ENCODE data around the gene CAPN9.

The CAPN9 gene

GRCh38 chr1:230786385-230786753 lies 39.2 kb downstream of the CAPN9 start:
- Histone ChIP-seq H3K9me2 (replicated peaks; ENCODE audit: control insufficient read depth, low read length) (no peaks in the 10 kb centered on the region), H3K4me3 (ENCODE audit: low read length) (no peak overlapping the region), H3K36me3 (ENCODE audit: control insufficient read depth, low read length) (no peaks in the 10 kb centered on the region), H3K27me3 (ENCODE audit: control insufficient read depth, low read length) (peaks cover 3% of the 10 kb centered on the region; the same call in 1 of the 2 replicates), H3K79me2 (ENCODE audit: control insufficient read depth, low read length) (no peaks in the 10 kb centered on the region), H3K27ac (ENCODE audit: low read depth, low read length) (no peak overlapping the region), H4K20me1 (ENCODE audit: control insufficient read depth, insufficient read depth, low read depth, low read length) (no peaks in the 10 kb centered on the region), H3F3A (ENCODE audit: control insufficient read depth, insufficient read depth) (no peaks in the 10 kb centered on the region), H3K4me1 (ENCODE audit: control insufficient read depth, low read length) (no peaks in the 10 kb centered on the region), H3K4me2 (ENCODE audit: low read length) (no peak overlapping the region), H3K9me3 (ENCODE audit: control insufficient read depth, insufficient read depth, low read length) (no peaks in the 10 kb centered on the region)
- no peak for TF ChIP-seq EZH2phosphoT487 (IDR thresholded peaks at IDR 0.05; ENCODE audit: borderline replicate concordance, low read length)

DNA sequence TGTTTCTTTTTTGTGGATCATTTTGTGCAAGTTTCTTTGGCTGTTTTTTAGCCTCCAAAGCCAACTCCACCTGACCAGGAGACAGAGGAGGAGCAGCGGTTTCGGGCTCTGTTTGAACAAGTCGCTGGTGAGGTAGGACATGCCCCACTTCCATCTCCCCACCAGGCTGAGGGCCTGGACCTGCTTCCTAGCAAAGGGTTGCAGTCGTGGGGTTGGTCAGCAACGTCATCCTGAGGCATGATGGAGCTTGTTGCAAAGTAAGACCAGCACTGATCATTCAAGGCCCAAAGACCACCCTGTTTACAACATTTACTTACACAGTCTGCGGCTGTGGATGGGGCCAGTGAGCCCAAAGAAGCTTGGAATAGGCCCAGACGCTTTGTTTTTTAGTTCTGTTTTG lies 40.3 kb downstream of the CAPN9 start:
- H3K79me2 ChIP-seq (ENCODE audit: control insufficient read depth, low read length), result no peaks in the 10 kb centered on the region
- H3K9me3 ChIP-seq (ENCODE audit: control insufficient read depth, insufficient read depth, low read length), result no peaks in the 10 kb centered on the region
- H3K4me2 ChIP-seq (ENCODE audit: low read length), result no peak overlapping the region
- H3K9me2 ChIP-seq (replicated peaks; ENCODE audit: control insufficient read depth, low read length), result no peaks in the 10 kb centered on the region
- H3F3A ChIP-seq (ENCODE audit: control insufficient read depth, insufficient read depth), result no peaks in the 10 kb centered on the region
- H4K20me1 ChIP-seq (ENCODE audit: control insufficient read depth, insufficient read depth, low read depth, low read length), result no peaks in the 10 kb centered on the region
- H3K4me3 ChIP-seq (ENCODE audit: low read length), result no peak overlapping the region
- no peaks in the 10 kb centered on the region for H3K4me1 ChIP-seq (ENCODE audit: control insufficient read depth, low read length)
- H3K36me3 ChIP-seq (ENCODE audit: control insufficient read depth, low read length), result no peaks in the 10 kb centered on the region
- TF ChIP-seq CTCF (IDR thresholded peaks at IDR 0.05; ENCODE audit: low read depth, low read length, poor library complexity, severe bottlenecking) (no peak), EZH2phosphoT487 (IDR thresholded peaks at IDR 0.05; ENCODE audit: borderline replicate concordance, low read length) (no peak)
- H3K27me3 ChIP-seq (ENCODE audit: control insufficient read depth, low read length), result no peaks in the 10 kb centered on the region
- H3K27ac ChIP-seq (ENCODE audit: low read depth, low read length), result no peak overlapping the region

- Histone ChIP-seq H3K27me3 (ENCODE audit: control insufficient read depth, low read length) (no peaks in the 10 kb centered on the region), H3K9me2 (replicated peaks; ENCODE audit: control insufficient read depth, low read length) (no peaks in the 10 kb centered on the region), H3K4me3 (ENCODE audit: low read length) (no peak overlapping the region), H3K4me2 (ENCODE audit: low read length) (no peak overlapping the region), H3K9me3 (ENCODE audit: control insufficient read depth, insufficient read depth, low read length) (no peaks in the 10 kb centered on the region), H3K36me3 (ENCODE audit: control insufficient read depth, low read length) (no peaks in the 10 kb centered on the region), H3K79me2 (ENCODE audit: control insufficient read depth, low read length) (no peaks in the 10 kb centered on the region), H3F3A (ENCODE audit: control insufficient read depth, insufficient read depth) (no peaks in the 10 kb centered on the region), H4K20me1 (ENCODE audit: control insufficient read depth, insufficient read depth, low read depth, low read length) (no peaks in the 10 kb centered on the region), H3K27ac (ENCODE audit: low read depth, low read length) (no peak overlapping the region), H3K4me1 (ENCODE audit: control insufficient read depth, low read length) (no peaks in the 10 kb centered on the region)
- TF ChIP-seq EZH2phosphoT487 (IDR thresholded peaks at IDR 0.05; ENCODE audit: borderline replicate concordance, low read length) (no peak), CTCF (IDR thresholded peaks at IDR 0.05; ENCODE audit: low read depth, low read length, poor library complexity, severe bottlenecking) (no peak)
Observed at GRCh38 chr1:230788561-230789275, 41.5 kb downstream of the CAPN9 start.

- Histone ChIP-seq H3K9me3 (ENCODE audit: control insufficient read depth, insufficient read depth, low read length) (no peaks in the 10 kb centered on the region), H3K79me2 (ENCODE audit: control insufficient read depth, low read length) (no peaks in the 10 kb centered on the region), H3K27me3 (ENCODE audit: control insufficient read depth, low read length) (no peaks in the 10 kb centered on the region), H3K36me3 (ENCODE audit: control insufficient read depth, low read length) (no peaks in the 10 kb centered on the region), H4K20me1 (ENCODE audit: control insufficient read depth, insufficient read depth, low read depth, low read length) (no peaks in the 10 kb centered on the region), H3K9me2 (replicated peaks; ENCODE audit: control insufficient read depth, low read length) (no peaks in the 10 kb centered on the region), H3K4me3 (ENCODE audit: low read length) (no peak overlapping the region), H3K4me1 (ENCODE audit: control insufficient read depth, low read length) (no peaks in the 10 kb centered on the region), H3K27ac (ENCODE audit: low read depth, low read length) (no peak overlapping the region), H3K4me2 (ENCODE audit: low read length) (no peak overlapping the region), H3F3A (ENCODE audit: control insufficient read depth, insufficient read depth) (no peaks in the 10 kb centered on the region)
- TF ChIP-seq CTCF (IDR thresholded peaks at IDR 0.05; ENCODE audit: low read depth, low read length, poor library complexity, severe bottlenecking), result no peak
- no peak for TF ChIP-seq EZH2phosphoT487 (IDR thresholded peaks at IDR 0.05; ENCODE audit: borderline replicate concordance, low read length)
Observed at GRCh38 chr1:230790026-230790425, 42.8 kb downstream of the CAPN9 start.
